OCI-LY3 (cell line): ENCODE measurements around the gene CATSPER3.

ENCODE experiments used
- H2AFZ ChIP-seq: fragments of 200-600, 300-600 bp; shearing (Covaris generic); 2 replicates; pipeline ENCODE4 v1.6.0; 2014; ENCODE audit warnings: antibody characterized with exemption, low read depth, low read length
- H3K27ac ChIP-seq: fragments of 200-600, 300-600 bp; sonication (generic); 2 replicates; pipeline ENCODE4 v1.5.1; 2014; ENCODE audit warnings: mild to moderate bottlenecking, low read length, moderate library complexity, mixed read lengths
- H3K27me3 ChIP-seq: fragments of 200-600, 300-600 bp; sonication (generic); 2 replicates; pipeline ENCODE4 v1.6.1; 2014; ENCODE audit warnings: low read depth, low read length, mixed read lengths
- H3K36me3 ChIP-seq: fragments of 200-600, 300-600 bp; sonication (generic); replicated peaks from 2 replicates; pipeline ENCODE3; 2014; ENCODE audit warnings: low read depth, low read length, mixed read lengths
- H3K4me1 ChIP-seq: fragments of 300-600, 200-600 bp; sonication (generic); 2 replicates; pipeline ENCODE4 v1.6.1; 2014; ENCODE audit warnings: low read length, mixed read lengths
- H3K4me2 ChIP-seq: fragments of 200-600, 300-600 bp; sonication (generic); 2 replicates; pipeline ENCODE4 v1.6.1; 2014; ENCODE audit warnings: low read length, mixed read lengths
- H3K4me3 ChIP-seq: fragments of 300-600, 200-600 bp; sonication (generic); 2 replicates; pipeline ENCODE4 v1.5.1; 2014; ENCODE audit warnings: antibody characterized with exemption, mild to moderate bottlenecking, low read length, moderate library complexity
- H3K79me2 ChIP-seq: fragments of 300-600, 200-600 bp; shearing (Covaris generic); 2 replicates; pipeline ENCODE4 v1.6.1; 2014; ENCODE audit warnings: mild to moderate bottlenecking, low read length, mixed read lengths
- H3K9ac ChIP-seq: fragments of 300-600, 200-600 bp; shearing (Covaris generic); 2 replicates; pipeline ENCODE4 v1.6.0; 2014; ENCODE audit warnings: mild to moderate bottlenecking, low read length, moderate library complexity
- H3K9me3 ChIP-seq: fragments of 200-600, 300-600 bp; shearing (Covaris generic); 2 replicates; pipeline ENCODE4 v1.6.1; 2014; ENCODE audit warnings: low read length, mixed read lengths; ENCODE audit not compliant: insufficient read depth
- H4K20me1 ChIP-seq: fragments of 200-600, 300-600 bp; sonication (generic); 2 replicates; pipeline ENCODE4 v1.6.1; 2016; ENCODE audit warnings: low read length, mixed read lengths; ENCODE audit not compliant: insufficient read depth
- CTCF ChIP-seq: fragments of 200-600, 300-600 bp; sonication (generic); IDR thresholded peaks from 2 replicates; pipeline ENCODE4 v1.5.1; 2014; ENCODE audit warnings: antibody characterized with exemption, low read length, low read depth
- EZH2phosphoT487 ChIP-seq: fragments of 200-600 bp; shearing (Covaris generic); IDR thresholded peaks from 2 replicates; pipeline ENCODE4 v1.6.1; 2018; ENCODE audit warnings: antibody characterized with exemption, mixed run types, low read depth

Gene CATSPER3

GRCh38 chr5:134948911-134949310, 18.8 kb upstream of the CATSPER3 start:
- H3K9ac ChIP-seq: no peak overlapping the region
- H3K27ac ChIP-seq: no peak overlapping the region
- peaks cover 3% of the 10 kb centered on the region for H3K36me3 ChIP-seq
- no peak overlapping the region for H3K4me2 ChIP-seq
- no peaks in the 10 kb centered on the region for H4K20me1 ChIP-seq
- H3K79me2 ChIP-seq: no peaks in the 10 kb centered on the region
- no peak overlapping the region for H2AFZ ChIP-seq
- H3K27me3 ChIP-seq: no peaks in the 10 kb centered on the region
- no peaks in the 10 kb centered on the region for H3K4me1 ChIP-seq
- no peak overlapping the region for H3K4me3 ChIP-seq
- TF ChIP-seq CTCF: no peak
- TF ChIP-seq EZH2phosphoT487: no peak
- H3K9me3 ChIP-seq: no peaks in the 10 kb centered on the region

DNA sequence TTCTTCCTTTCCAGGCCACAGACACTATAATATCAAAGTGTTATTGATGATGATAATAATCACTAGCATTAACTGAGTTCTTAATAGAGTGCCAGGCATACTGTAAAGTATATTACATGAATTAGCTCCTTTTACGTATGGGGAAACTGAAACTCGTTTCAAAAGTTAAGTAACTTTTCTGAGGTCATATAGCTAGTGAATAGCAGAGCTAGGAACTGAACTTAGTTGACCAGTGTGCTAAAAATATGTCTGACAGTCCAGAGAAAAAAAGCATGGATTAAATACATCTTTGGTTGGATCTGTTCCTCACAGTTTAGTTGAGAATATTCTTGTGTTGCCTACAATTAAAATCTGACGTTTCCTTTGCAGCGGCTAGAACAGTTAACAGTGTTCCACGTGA, 18.4 kb upstream of the CATSPER3 start:
- TF ChIP-seq EZH2phosphoT487 (no peak), CTCF (no peak)
- H3K79me2 ChIP-seq: no peaks in the 10 kb centered on the region
- H3K9me3 ChIP-seq: no peaks in the 10 kb centered on the region
- H3K4me3 ChIP-seq: no peak overlapping the region
- H3K4me2 ChIP-seq: no peak overlapping the region
- H4K20me1 ChIP-seq: no peaks in the 10 kb centered on the region
- H3K9ac ChIP-seq: no peak overlapping the region
- no peaks in the 10 kb centered on the region for H3K4me1 ChIP-seq
- no peak overlapping the region for H3K27ac ChIP-seq
- no peaks in the 10 kb centered on the region for H3K27me3 ChIP-seq
- no peak overlapping the region for H2AFZ ChIP-seq
- H3K36me3 ChIP-seq: peaks cover 5% of the 10 kb centered on the region

DNA sequence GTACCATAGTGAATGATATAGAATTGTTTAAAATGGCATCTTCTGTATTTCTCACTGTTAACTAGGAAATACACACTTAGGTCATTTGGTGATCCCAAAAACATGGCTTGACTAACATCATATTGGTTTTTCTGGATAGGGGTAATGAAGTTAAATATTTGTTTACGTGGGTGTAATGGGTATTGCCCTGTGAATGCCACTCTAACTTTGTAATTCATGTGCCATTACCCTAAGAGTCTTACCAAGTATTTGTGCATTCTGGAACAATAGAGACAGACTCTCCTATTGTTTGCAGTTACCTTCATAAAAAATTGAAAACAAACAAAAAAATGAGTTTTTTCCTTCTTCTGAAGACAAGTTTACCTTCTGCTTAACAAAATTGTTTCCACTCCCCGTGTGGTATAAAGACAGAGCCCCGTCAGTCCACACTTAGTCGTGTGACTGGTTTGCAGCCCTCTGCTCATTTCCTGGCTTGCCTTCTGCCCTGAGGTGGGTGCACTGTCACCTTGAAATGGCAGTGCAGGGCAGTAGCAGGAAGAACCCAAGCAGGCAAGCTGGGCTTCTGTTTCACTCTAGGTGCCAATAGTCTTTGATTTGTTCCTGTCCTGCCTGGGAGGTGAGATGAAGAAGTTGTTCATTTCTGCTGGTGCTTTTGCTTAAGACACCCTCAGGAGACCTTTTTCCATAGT, 9.6 kb upstream of the CATSPER3 start:
- Histone ChIP-seq H3K79me2 (no peaks in the 10 kb centered on the region), H4K20me1 (no peaks in the 10 kb centered on the region), H3K27me3 (no peaks in the 10 kb centered on the region), H3K9me3 (no peaks in the 10 kb centered on the region), H2AFZ (no peak overlapping the region), H3K27ac (no peak overlapping the region), H3K4me1 (no peaks in the 10 kb centered on the region), H3K4me2 (no peak overlapping the region), H3K36me3 (peaks cover 4% of the 10 kb centered on the region), H3K4me3 (no peak overlapping the region), H3K9ac (no peak overlapping the region)
- TF ChIP-seq EZH2phosphoT487 (no peak), CTCF (no peak)

DNA sequence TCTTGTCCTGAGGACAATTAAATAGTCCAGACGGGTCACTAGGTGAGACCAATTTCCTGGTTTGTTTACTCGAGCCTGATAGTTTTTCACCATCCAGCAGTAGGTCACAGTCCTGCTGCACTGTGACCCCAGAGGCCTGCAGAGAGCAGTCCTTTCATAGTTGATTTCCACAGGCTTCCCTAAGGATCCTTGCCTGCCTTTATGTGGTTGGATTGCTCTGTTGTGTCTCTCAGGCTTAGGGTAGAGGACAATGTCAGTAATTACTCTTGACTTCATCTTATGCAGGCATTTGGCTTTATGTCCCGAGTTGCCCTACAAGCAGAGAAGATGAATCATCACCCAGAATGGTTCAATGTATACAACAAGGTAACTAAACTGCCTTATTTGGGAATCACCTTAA, 9.0 kb upstream of the CATSPER3 start:
- no peaks in the 10 kb centered on the region for H4K20me1 ChIP-seq
- TF ChIP-seq CTCF: no peak
- no peak for TF ChIP-seq EZH2phosphoT487

More for the DNA sequence above, 9.0 kb upstream of the CATSPER3 start:
- Histone ChIP-seq H3K9me3 (no peaks in the 10 kb centered on the region), H3K4me3 (no peak overlapping the region), H3K4me2 (no peak overlapping the region), H2AFZ (no peak overlapping the region), H3K27ac (no peak overlapping the region), H3K27me3 (no peaks in the 10 kb centered on the region), H3K79me2 (no peaks in the 10 kb centered on the region), H3K36me3 (peaks cover 4% of the 10 kb centered on the region), H3K9ac (no peak overlapping the region), H3K4me1 (no peaks in the 10 kb centered on the region)
